SU-DHL-6 (cell line): ENCODE measurements around the gene RPS29.

Experiments
- CTCF ChIP-seq: fragments of 200-600 bp; sonication (generic); IDR thresholded peaks from one replicate; pipeline ENCODE4 v1.5.1; 2017; ENCODE audit warnings: antibody characterized with exemption, mild to moderate bottlenecking, low read length, moderate library complexity; ENCODE audit not compliant: insufficient read depth, poor library complexity, severe bottlenecking
- EZH2phosphoT487 ChIP-seq: fragments of 200-600 bp; sonication (generic), shearing (Covaris generic); conservative IDR thresholded peaks from 2 replicates; pipeline ENCODE4 v1.6.1; 2018; ENCODE audit warnings: mild to moderate bottlenecking, antibody characterized with exemption, low read length, moderate library complexity, mixed read lengths

- TF ChIP-seq CTCF, result peak; percentile 83
- no peak for TF ChIP-seq EZH2phosphoT487
Observed at GRCh38 chr14:49633640-49634546, 47.7 kb upstream of the RPS29 start.
